Measurements from ENCODE around the gene PRKG1.

PRKG1 gene

GRCh38 chr10:52048051-52048450, 973.8 kb downstream of the PRKG1 start:
- Histone ChIP-seq H3K4ac (ENCODE audit: low read depth, low read length) (no peak overlapping the region), H3K79me2 (ENCODE audit: control insufficient read depth, insufficient read depth, low read length) (peaks cover 2% of the 10 kb centered on the region), H3K56ac (ENCODE audit: low read length) (no peak overlapping the region), H3K27me3 (ENCODE audit: insufficient read depth, low read length, poor library complexity) (no peaks in the 10 kb centered on the region), H3K79me1 (ENCODE audit: low read length) (no peaks in the 10 kb centered on the region), H3K4me2 (ENCODE audit: low read length) (no peak overlapping the region), H2AK5ac (ENCODE audit: low read length) (no peak overlapping the region), H3K4me1 (ENCODE audit: control insufficient read depth, low read depth, low read length) (peaks cover 5% of the 10 kb centered on the region), H2BK120ac (ENCODE audit: low read depth, low read length) (no peak overlapping the region), H2BK5ac (ENCODE audit: low read length) (no peak overlapping the region), H3K36me3 (ENCODE audit: control insufficient read depth, insufficient read depth, low read length) (no peaks in the 10 kb centered on the region), H3K18ac (ENCODE audit: low read length) (no peak overlapping the region), H3K23ac (ENCODE audit: low read length) (no peak overlapping the region), H3K27ac (ENCODE audit: low read depth, low read length) (no peak overlapping the region), H2BK15ac (replicated peaks; ENCODE audit: low read depth) (no peak overlapping the region), H4K8ac (ENCODE audit: low read depth, low read length) (no peak overlapping the region), H4K5ac (ENCODE audit: low read length) (no peak overlapping the region), H3K9ac (ENCODE audit: low read length) (no peak overlapping the region), H3K4me3 (ENCODE audit: low read length) (no peak overlapping the region)
- DNase-seq: no peak

DNA sequence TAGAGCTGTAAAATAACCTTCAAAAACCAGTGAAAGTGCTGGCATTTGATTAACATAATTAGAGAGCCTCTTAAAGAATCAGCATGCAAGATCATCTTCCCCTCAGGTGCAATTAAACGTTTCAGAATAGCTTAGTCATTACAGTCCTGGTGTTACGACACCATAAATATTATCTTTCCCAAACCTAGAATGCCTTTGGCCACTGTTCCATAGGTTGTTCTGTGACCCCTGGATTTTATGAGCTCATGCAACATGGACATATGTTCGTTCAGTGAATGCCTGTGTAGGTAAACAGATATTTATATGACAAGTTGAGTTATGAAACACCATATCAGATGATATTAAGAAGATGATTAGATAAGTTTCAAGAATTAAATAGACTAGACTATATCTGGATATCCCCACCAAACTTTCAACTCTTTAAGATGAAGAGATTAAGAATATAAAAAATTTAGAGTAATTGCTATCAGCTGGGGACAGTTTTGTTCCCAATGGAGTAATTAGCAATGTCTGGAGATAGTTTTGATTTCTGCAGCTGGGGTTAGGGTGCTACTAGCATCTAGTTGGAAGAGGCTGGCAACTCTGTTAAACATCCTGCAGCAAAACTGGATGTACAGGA, 976.3 kb downstream of the PRKG1 start:
- H2BK5ac ChIP-seq (ENCODE audit: low read length): no peak overlapping the region
- H4K5ac ChIP-seq (ENCODE audit: low read length): no peak overlapping the region
- H3K27me3 ChIP-seq (ENCODE audit: insufficient read depth, low read length, poor library complexity): no peaks in the 10 kb centered on the region
- H3K79me1 ChIP-seq (ENCODE audit: low read length): no peaks in the 10 kb centered on the region
- no peak overlapping the region for H3K4ac ChIP-seq (ENCODE audit: low read depth, low read length)
- H3K56ac ChIP-seq (ENCODE audit: low read length): no peak overlapping the region
- H3K9ac ChIP-seq (ENCODE audit: low read length): no peak overlapping the region
- H3K27ac ChIP-seq (ENCODE audit: low read depth, low read length): no peak overlapping the region
- H3K4me2 ChIP-seq (ENCODE audit: low read length): no peak overlapping the region
- H3K18ac ChIP-seq (ENCODE audit: low read length): no peak overlapping the region
- WGBS (ENCODE audit: extremely low coverage, insufficient coverage, low lambda C conversion rate): no CpG with 5 or more reads among the region's 3 CpGs
- DNase-seq: no peak
- no peaks in the 10 kb centered on the region for H3K79me2 ChIP-seq (ENCODE audit: control insufficient read depth, insufficient read depth, low read length)
- H3K4me1 ChIP-seq (ENCODE audit: control insufficient read depth, low read depth, low read length): peaks cover 2% of the 10 kb centered on the region
- H2BK15ac ChIP-seq (replicated peaks; ENCODE audit: low read depth): no peak overlapping the region
- no peaks in the 10 kb centered on the region for H3K36me3 ChIP-seq (ENCODE audit: control insufficient read depth, insufficient read depth, low read length)
- H3K23ac ChIP-seq (ENCODE audit: low read length): no peak overlapping the region
- H3K4me3 ChIP-seq (ENCODE audit: low read length): no peak overlapping the region
- H2BK120ac ChIP-seq (ENCODE audit: low read depth, low read length): no peak overlapping the region
- no peak overlapping the region for H4K8ac ChIP-seq (ENCODE audit: low read depth, low read length)
- no peak overlapping the region for H2AK5ac ChIP-seq (ENCODE audit: low read length)

DNA sequence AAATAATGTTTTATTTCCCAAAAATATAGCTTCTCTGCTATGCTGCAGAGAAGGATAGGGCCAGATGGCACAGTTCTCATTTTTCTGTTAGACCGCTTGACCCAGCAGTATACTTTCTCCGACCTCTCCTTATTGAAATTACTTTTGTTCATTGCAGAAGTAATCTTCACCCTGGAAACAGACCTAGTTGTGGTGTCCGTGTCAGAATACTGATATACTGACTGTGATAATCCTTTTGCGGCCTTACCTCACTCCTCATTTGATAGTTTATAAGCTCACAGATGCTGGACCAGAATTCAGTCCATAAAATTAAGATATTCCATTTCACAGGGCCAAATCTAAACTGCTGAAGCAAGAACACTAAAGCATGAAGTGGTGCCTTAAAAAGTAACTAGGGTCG, 979.2 kb downstream of the PRKG1 start:
- Histone ChIP-seq H3K4me1 (ENCODE audit: control insufficient read depth, low read depth, low read length) (no peaks in the 10 kb centered on the region), H4K8ac (ENCODE audit: low read depth, low read length) (no peak overlapping the region), H3K27ac (ENCODE audit: low read depth, low read length) (no peak overlapping the region), H4K5ac (ENCODE audit: low read length) (no peak overlapping the region), H3K56ac (ENCODE audit: low read length) (no peak overlapping the region), H2BK120ac (ENCODE audit: low read depth, low read length) (no peak overlapping the region), H2BK15ac (replicated peaks; ENCODE audit: low read depth) (no peak overlapping the region), H3K36me3 (ENCODE audit: control insufficient read depth, insufficient read depth, low read length) (no peaks in the 10 kb centered on the region), H3K79me1 (ENCODE audit: low read length) (no peaks in the 10 kb centered on the region), H2AK5ac (ENCODE audit: low read length) (no peak overlapping the region), H3K4ac (ENCODE audit: low read depth, low read length) (no peak overlapping the region), H3K9ac (ENCODE audit: low read length) (no peak overlapping the region), H3K4me3 (ENCODE audit: low read length) (no peak overlapping the region), H3K23ac (ENCODE audit: low read length) (no peak overlapping the region), H3K4me2 (ENCODE audit: low read length) (no peak overlapping the region), H3K79me2 (ENCODE audit: control insufficient read depth, insufficient read depth, low read length) (no peaks in the 10 kb centered on the region), H3K27me3 (ENCODE audit: insufficient read depth, low read length, poor library complexity) (no peaks in the 10 kb centered on the region), H3K18ac (ENCODE audit: low read length) (no peak overlapping the region), H2BK5ac (ENCODE audit: low read length) (no peak overlapping the region)
- DNase-seq: no peak
- WGBS (ENCODE audit: extremely low coverage, insufficient coverage, low lambda C conversion rate): no CpG with 5 or more reads among the region's 5 CpGs

DNA sequence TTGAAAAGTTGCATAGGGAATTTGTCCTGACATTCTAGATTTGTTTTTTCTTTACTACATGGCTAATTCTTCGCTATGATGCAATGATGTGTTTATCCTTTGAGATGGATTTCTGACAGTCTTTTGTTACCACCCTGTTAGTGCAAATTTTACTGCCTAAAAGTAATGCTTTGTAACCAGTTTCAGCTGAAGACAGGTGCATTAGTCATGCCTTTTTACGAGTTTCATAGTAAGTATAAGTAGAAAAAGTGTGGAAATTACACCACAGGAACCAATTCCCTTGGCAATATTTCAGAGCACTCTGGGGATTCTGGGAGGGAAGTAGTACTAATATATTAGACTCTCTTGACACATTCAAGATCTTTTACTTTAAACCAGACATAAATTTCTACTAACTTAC, 982.0 kb downstream of the PRKG1 start:
- no peak overlapping the region for H2BK5ac ChIP-seq (ENCODE audit: low read length)
- no peak overlapping the region for H4K5ac ChIP-seq (ENCODE audit: low read length)
- no peaks in the 10 kb centered on the region for H3K27me3 ChIP-seq (ENCODE audit: insufficient read depth, low read length, poor library complexity)
- H3K56ac ChIP-seq (ENCODE audit: low read length): no peak overlapping the region
- no peak overlapping the region for H2AK5ac ChIP-seq (ENCODE audit: low read length)
- H2BK120ac ChIP-seq (ENCODE audit: low read depth, low read length): no peak overlapping the region
- no peak overlapping the region for H3K18ac ChIP-seq (ENCODE audit: low read length)
- no peak overlapping the region for H3K4me2 ChIP-seq (ENCODE audit: low read length)
- no peaks in the 10 kb centered on the region for H3K4me1 ChIP-seq (ENCODE audit: control insufficient read depth, low read depth, low read length)
- H4K8ac ChIP-seq (ENCODE audit: low read depth, low read length): no peak overlapping the region
- no peak overlapping the region for H3K4ac ChIP-seq (ENCODE audit: low read depth, low read length)
- H3K36me3 ChIP-seq (ENCODE audit: control insufficient read depth, insufficient read depth, low read length): no peaks in the 10 kb centered on the region
- H2BK15ac ChIP-seq (replicated peaks; ENCODE audit: low read depth): no peak overlapping the region
- no peak overlapping the region for H3K27ac ChIP-seq (ENCODE audit: low read depth, low read length)
- H3K79me2 ChIP-seq (ENCODE audit: control insufficient read depth, insufficient read depth, low read length): no peaks in the 10 kb centered on the region
- H3K79me1 ChIP-seq (ENCODE audit: low read length): no peaks in the 10 kb centered on the region
- DNase-seq: no peak
- H3K23ac ChIP-seq (ENCODE audit: low read length): no peak overlapping the region
- H3K9ac ChIP-seq (ENCODE audit: low read length): no peak overlapping the region
- no peak overlapping the region for H3K4me3 ChIP-seq (ENCODE audit: low read length)
- WGBS (ENCODE audit: extremely low coverage, insufficient coverage, low lambda C conversion rate): no CpG with 5 or more reads among the region's 2 CpGs

- no peaks in the 10 kb centered on the region for H3K79me2 ChIP-seq (ENCODE audit: control insufficient read depth, insufficient read depth, low read length)
- H3K4ac ChIP-seq (ENCODE audit: low read depth, low read length): no peak overlapping the region
- H4K8ac ChIP-seq (ENCODE audit: low read depth, low read length): no peak overlapping the region
- H3K27me3 ChIP-seq (ENCODE audit: insufficient read depth, low read length, poor library complexity): no peaks in the 10 kb centered on the region
- no peak overlapping the region for H2BK15ac ChIP-seq (replicated peaks; ENCODE audit: low read depth)
- H3K23ac ChIP-seq (ENCODE audit: low read length): no peak overlapping the region
- H3K9ac ChIP-seq (ENCODE audit: low read length): no peak overlapping the region
- H3K18ac ChIP-seq (ENCODE audit: low read length): no peak overlapping the region
- H3K79me1 ChIP-seq (ENCODE audit: low read length): no peaks in the 10 kb centered on the region
- no peak overlapping the region for H2BK5ac ChIP-seq (ENCODE audit: low read length)
- no peaks in the 10 kb centered on the region for H3K4me1 ChIP-seq (ENCODE audit: control insufficient read depth, low read depth, low read length)
- H3K56ac ChIP-seq (ENCODE audit: low read length): no peak overlapping the region
- no peak overlapping the region for H3K4me3 ChIP-seq (ENCODE audit: low read length)
- WGBS (ENCODE audit: extremely low coverage, insufficient coverage, low lambda C conversion rate): no CpG with 5 or more reads among the region's 1 CpG
- H2AK5ac ChIP-seq (ENCODE audit: low read length): no peak overlapping the region
- H2BK120ac ChIP-seq (ENCODE audit: low read depth, low read length): no peak overlapping the region
- DNase-seq: no peak
- no peak overlapping the region for H4K5ac ChIP-seq (ENCODE audit: low read length)
- no peak overlapping the region for H3K27ac ChIP-seq (ENCODE audit: low read depth, low read length)
- no peak overlapping the region for H3K4me2 ChIP-seq (ENCODE audit: low read length)
- H3K36me3 ChIP-seq (ENCODE audit: control insufficient read depth, insufficient read depth, low read length): no peaks in the 10 kb centered on the region
Measured at GRCh38 chr10:52059089-52059488, 984.8 kb downstream of the PRKG1 start.

DNA sequence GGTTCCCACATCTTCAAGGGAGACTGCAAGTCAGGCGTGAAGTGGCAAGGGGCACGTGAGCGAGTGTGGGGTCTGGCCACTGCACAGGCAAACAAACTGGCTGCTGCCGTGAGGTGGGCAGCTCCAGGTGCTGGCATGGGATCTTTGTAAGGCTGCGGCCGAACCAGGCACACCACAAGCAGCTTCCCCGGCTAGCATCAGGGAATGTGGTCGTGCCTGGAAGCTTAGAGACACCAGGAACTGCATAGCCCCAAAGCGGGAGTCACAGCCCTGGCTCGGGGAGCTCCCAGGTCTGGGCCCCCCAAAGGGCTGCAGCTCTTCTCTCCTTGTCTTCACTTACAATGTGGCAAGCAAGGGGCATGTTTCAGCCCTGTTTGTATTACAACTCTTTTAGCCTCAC, 988.9 kb downstream of the PRKG1 start:
- no peak overlapping the region for H3K9ac ChIP-seq (ENCODE audit: low read length)
- H3K56ac ChIP-seq (ENCODE audit: low read length): no peak overlapping the region
- DNase-seq: no peak
- H2BK120ac ChIP-seq (ENCODE audit: low read depth, low read length): no peak overlapping the region
- no peak overlapping the region for H3K4me3 ChIP-seq (ENCODE audit: low read length)
- no peak overlapping the region for H2BK15ac ChIP-seq (replicated peaks; ENCODE audit: low read depth)
- no peak overlapping the region for H3K23ac ChIP-seq (ENCODE audit: low read length)
- H3K79me2 ChIP-seq (ENCODE audit: control insufficient read depth, insufficient read depth, low read length): no peaks in the 10 kb centered on the region
- no peak overlapping the region for H2BK5ac ChIP-seq (ENCODE audit: low read length)
- H3K4me2 ChIP-seq (ENCODE audit: low read length): no peak overlapping the region
- H4K5ac ChIP-seq (ENCODE audit: low read length): no peak overlapping the region
- no peaks in the 10 kb centered on the region for H3K79me1 ChIP-seq (ENCODE audit: low read length)
- no peak overlapping the region for H2AK5ac ChIP-seq (ENCODE audit: low read length)
- no peak overlapping the region for H4K8ac ChIP-seq (ENCODE audit: low read depth, low read length)
- H3K18ac ChIP-seq (ENCODE audit: low read length): no peak overlapping the region
- no peaks in the 10 kb centered on the region for H3K27me3 ChIP-seq (ENCODE audit: insufficient read depth, low read length, poor library complexity)
- no peaks in the 10 kb centered on the region for H3K4me1 ChIP-seq (ENCODE audit: control insufficient read depth, low read depth, low read length)
- no peak overlapping the region for H3K27ac ChIP-seq (ENCODE audit: low read depth, low read length)
- no CpG with 5 or more reads among the region's 10 CpGs for WGBS (ENCODE audit: extremely low coverage, insufficient coverage, low lambda C conversion rate)
- no peak overlapping the region for H3K4ac ChIP-seq (ENCODE audit: low read depth, low read length)
- no peaks in the 10 kb centered on the region for H3K36me3 ChIP-seq (ENCODE audit: control insufficient read depth, insufficient read depth, low read length)
